GM19467 (cell line): ENCODE measurements around the gene PDGFC.
"Not testable (repeated sequence)": the region's sequence is repeated elsewhere in the genome, so short reads cannot be mapped to it uniquely, and the experiment has no call there.

Experiments used
- ATAC-seq: cut with Tn5 transposase; IDR thresholded peaks from one replicate; pipeline ENCODE4 v1.9.1; 2021; ENCODE audit warnings: mild to moderate bottlenecking, moderate library complexity; ENCODE audit not compliant: unreplicated experiment

The PDGFC gene

DNA sequence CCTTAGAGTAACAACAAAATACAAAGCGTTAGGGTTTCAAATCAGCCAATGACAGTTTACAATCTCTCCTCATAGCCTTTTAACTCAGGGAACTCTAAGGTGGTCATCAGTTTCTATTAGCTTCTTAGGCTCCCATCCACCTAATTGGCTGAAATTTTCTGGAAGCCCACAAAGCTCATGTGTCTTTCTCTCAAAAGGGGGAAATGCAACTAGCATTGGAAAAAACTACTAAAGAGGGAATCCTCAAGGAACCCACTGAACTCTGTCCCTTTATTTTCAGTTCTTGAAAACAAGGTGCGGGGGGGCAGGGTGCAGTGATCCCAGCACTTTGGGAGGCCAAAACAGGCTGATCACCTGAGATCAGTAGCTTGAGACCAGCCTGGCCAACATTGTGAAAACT is 56.4 kb downstream of the PDGFC start:
- no peak for ATAC-seq

GRCh38 chr4:156913234-156913633 is 58.4 kb downstream of the PDGFC start:
- ATAC-seq = no peak

GRCh38 chr4:156909010-156909409 is 62.6 kb downstream of the PDGFC start:
- ATAC-seq = no peak

GRCh38 chr4:156906325-156906724 is 65.3 kb downstream of the PDGFC start:
- no peak for ATAC-seq

GRCh38 chr4:156901871-156902270 is 69.7 kb downstream of the PDGFC start:
- no peak for ATAC-seq

- ATAC-seq = no peak
Measured at GRCh38 chr4:156898373-156899117, 73.1 kb downstream of the PDGFC start.

- ATAC-seq = no peak
Measured at GRCh38 chr4:156896527-156896926, 75.1 kb downstream of the PDGFC start.

GRCh38 chr4:156894234-156894633 is 77.4 kb downstream of the PDGFC start:
- no peak for ATAC-seq

DNA sequence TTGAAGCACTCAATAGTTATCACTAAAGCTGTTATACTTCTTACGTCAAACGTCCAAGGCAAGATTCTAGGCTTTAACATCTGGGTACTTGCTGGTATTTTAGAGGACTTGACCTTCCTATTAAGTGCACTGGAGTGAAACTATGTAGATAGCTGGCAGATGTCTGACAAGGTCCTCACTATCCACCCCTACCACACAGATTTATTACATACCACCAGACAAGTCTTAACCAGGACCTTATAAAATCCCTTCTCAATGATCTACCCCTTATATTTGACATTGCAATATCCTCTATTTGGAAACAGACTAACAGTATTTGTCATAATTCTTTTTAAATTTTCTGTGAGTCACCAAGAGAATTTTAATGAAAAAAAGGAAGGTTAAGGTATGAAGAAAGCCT is 78.8 kb downstream of the PDGFC start:
- no peak for ATAC-seq

GRCh38 chr4:156889616-156890594 is 81.7 kb downstream of the PDGFC start:
- no peak for ATAC-seq

- no peak for ATAC-seq
Measured at GRCh38 chr4:156888762-156889161, 82.8 kb downstream of the PDGFC start.

DNA sequence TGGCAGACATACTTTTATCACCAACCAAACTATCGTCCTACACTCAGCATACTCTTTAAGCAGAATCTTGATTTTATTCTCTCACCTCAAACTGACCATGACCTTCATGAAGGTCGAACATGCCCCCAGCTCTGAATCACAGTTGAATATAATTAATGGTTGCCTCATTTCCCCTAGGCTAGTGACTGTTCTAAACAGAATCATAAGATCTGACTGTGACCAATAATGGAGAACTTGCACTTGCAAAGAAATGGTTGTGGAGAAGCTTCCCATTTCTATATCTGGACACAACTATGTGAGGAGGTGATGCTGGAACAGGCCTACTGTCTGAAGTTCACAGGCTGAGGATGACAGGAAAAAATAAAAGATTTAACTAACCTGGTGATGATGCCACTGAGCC is 85.1 kb downstream of the PDGFC start:
- no peak for ATAC-seq

- ATAC-seq = no peak
Measured at GRCh38 chr4:156885374-156885773, 86.2 kb downstream of the PDGFC start.

DNA sequence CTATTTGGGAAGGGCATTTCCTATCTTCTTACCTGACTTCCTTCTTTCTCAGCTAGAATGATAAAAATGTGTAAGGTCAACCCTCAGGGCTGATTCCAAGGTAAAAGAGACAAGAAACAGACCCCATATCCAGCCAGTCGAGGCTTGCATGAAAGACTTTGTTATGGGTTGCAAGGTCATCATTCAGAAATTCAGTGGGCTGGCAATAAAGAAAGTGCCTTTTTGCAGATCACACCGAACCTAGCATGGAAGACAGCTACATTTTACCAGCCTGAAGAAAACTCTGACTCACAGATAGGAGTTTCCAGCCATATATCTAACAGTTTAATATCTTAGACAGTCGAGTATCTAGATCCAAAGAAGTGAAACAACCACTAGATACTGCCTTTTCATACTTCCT is 87.4 kb downstream of the PDGFC start:
- ATAC-seq = no peak

DNA sequence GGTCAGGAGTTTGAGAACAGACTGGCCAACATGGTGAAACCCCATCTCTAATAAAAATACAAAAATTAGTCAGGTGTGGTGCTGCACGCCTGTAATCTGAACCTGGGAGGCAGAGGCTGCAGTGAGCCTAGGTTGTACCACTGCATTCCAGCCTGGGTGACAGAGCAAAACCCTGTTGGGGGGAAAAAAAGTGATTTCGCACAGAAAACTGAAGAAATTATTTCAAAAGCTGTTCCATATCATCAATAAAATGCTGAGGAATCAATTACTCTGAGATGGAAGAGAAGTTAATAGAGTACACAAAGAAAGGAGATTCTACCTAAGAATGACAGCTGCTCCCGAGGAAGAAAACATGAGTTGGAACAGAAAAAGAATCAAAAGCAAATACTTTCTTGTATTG is 95.9 kb downstream of the PDGFC start:
- ATAC-seq = no peak

DNA sequence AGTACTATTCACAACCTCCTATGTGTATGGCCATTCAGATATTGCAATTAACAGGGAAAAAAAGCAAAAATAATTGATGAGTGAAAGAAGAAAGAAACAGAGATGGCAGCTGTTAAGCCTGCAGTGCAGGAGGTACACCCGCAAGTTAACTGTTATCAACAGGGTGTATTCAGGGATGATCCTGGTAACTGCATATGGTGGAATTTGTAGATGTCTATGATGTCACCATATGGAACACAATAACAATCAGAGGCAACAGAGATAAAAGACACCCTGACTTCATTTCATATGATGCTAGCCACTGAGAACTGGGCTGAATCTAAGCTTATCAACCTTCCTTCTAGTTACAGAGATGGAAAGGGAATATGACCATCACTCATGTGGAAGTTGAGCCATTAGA is 96.5 kb downstream of the PDGFC start:
- no peak for ATAC-seq

DNA sequence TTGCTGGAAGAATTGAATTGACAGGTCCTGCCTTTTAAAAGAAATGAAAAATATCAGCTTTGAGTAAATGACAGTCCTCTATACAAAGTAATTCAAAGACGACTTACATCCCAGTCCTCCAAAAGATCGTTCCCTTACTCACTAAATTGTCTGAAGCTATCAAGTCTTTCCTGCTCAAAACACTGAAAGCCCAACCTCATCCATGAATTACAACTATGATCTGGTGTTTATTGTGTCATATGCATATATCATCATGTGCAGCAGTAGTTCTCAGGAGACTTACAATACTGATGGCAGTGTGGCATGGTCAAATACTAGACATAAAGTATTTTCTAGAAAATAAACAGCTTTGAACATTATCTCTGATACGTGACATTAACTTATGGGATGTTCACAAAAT is 97.8 kb downstream of the PDGFC start:
- no peak for ATAC-seq

- no peak for ATAC-seq
Measured at GRCh38 chr4:156870861-156871260, 100.7 kb downstream of the PDGFC start.

GRCh38 chr4:156870131-156870530 is 101.5 kb downstream of the PDGFC start:
- ATAC-seq = no peak

DNA sequence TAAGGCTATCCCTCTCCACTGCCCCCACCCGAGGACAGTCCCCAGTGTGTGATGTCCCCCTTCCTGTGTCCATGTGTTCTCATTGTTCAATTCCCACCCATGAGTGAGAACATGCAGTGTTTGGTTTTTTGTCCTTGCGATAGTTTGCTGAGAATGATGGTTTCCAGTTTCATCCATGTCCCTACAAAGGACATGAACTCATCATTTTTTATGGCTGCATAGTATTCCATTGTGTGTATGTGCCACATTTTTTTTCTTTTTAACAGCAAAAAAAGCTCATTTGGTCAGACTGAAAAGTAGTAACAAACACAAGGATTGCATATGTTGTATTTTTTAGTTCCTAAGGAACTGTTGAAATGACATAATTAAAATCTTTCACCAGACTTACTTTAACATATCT is 105.5 kb downstream of the PDGFC start:
- not testable (repeated sequence) for ATAC-seq

- ATAC-seq = no peak
Measured at GRCh38 chr4:156865451-156865850, 106.1 kb downstream of the PDGFC start.

DNA sequence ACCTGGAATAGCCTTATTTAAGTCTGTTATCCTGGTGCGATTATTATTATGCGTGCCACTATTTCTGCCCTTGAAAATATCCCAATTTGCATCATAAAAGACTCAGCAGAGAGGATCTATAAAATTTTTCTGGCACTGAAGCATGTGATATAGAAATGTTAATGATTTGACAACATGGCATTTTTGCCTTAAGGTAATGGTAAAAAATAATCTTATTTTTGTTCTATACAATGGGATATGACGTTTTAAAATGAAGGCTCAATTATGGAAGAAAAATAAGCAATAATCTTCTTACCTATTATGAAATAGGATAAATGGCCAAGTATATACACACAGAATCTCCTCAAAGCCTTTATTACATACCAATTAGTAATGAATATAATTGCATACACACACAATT is 113.5 kb downstream of the PDGFC start:
- no peak for ATAC-seq
